Ishikawa (cell line): ENCODE results near the gene TEX9.

Experiments used
- CEBPB ChIP-seq: IDR thresholded peaks from 2 replicates; pipeline ENCODE4 v1.6.1; 2012
- CREB1 ChIP-seq: IDR thresholded peaks from 2 replicates; pipeline ENCODE4 v1.6.1; 2012; ENCODE audit warnings: low read depth
- EGR1 ChIP-seq: IDR thresholded peaks from 2 replicates; pipeline ENCODE4 v1.6.1; 2012
- EP300 ChIP-seq: IDR thresholded peaks from 2 replicates; pipeline ENCODE4 v1.6.1; 2012; ENCODE audit warnings: borderline replicate concordance
- FOXM1 ChIP-seq: IDR thresholded peaks from 2 replicates; pipeline ENCODE4 v1.6.1; 2012; ENCODE audit warnings: low read depth, borderline replicate concordance
- NFIC ChIP-seq: IDR thresholded peaks from 2 replicates; pipeline ENCODE4 v1.6.1; 2012
- RAD21 ChIP-seq: IDR thresholded peaks from 2 replicates; pipeline ENCODE4 v1.6.1; 2012; ENCODE audit warnings: low read depth
- REST ChIP-seq: IDR thresholded peaks from 2 replicates; pipeline ENCODE4 v1.6.1; 2012; ENCODE audit warnings: low read depth, mild to moderate bottlenecking
- TAF1 ChIP-seq: IDR thresholded peaks from 2 replicates; pipeline ENCODE4 v1.6.1; 2012; ENCODE audit warnings: low read depth, mild to moderate bottlenecking
- TCF12 ChIP-seq: IDR thresholded peaks from 2 replicates; pipeline ENCODE4 v1.6.1; 2012; ENCODE audit warnings: low read depth
- TEAD4 ChIP-seq: IDR thresholded peaks from 2 replicates; pipeline ENCODE4 v1.6.1; 2012
- YY1 ChIP-seq: IDR thresholded peaks from 2 replicates; pipeline ENCODE4 v1.6.1; 2012; ENCODE audit warnings: low read depth
- ZBTB7A ChIP-seq: IDR thresholded peaks from 2 replicates; pipeline ENCODE4 v1.6.1; 2012; ENCODE audit warnings: low read depth
- TF ChIP-seq, protein P1 (sequence below): IDR thresholded peaks from 2 replicates; pipeline ENCODE4 v1.6.1; 2012
- TF ChIP-seq, protein P2 (sequence below): IDR thresholded peaks from 2 replicates; pipeline ENCODE4 v1.6.1; 2012

Gene TEX9

GRCh38 chr15:56469483-56469882 is 104.3 kb downstream of the TEX9 start:
- TF ChIP-seq FOXM1 (no peak), RAD21 (no peak), NFIC (no peak), TAF1 (no peak), CREB1 (no peak), ZBTB7A (no peak), TEAD4 (no peak), EP300 (no peak), REST (no peak), TCF12 (no peak)
- TF ChIP-seq, protein P1, sequence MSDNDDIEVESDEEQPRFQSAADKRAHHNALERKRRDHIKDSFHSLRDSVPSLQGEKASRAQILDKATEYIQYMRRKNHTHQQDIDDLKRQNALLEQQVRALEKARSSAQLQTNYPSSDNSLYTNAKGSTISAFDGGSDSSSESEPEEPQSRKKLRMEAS, result no peak
- TF ChIP-seq, protein P2, sequence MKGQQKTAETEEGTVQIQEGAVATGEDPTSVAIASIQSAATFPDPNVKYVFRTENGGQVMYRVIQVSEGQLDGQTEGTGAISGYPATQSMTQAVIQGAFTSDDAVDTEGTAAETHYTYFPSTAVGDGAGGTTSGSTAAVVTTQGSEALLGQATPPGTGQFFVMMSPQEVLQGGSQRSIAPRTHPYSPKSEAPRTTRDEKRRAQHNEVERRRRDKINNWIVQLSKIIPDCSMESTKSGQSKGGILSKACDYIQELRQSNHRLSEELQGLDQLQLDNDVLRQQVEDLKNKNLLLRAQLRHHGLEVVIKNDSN, result no peak

DNA sequence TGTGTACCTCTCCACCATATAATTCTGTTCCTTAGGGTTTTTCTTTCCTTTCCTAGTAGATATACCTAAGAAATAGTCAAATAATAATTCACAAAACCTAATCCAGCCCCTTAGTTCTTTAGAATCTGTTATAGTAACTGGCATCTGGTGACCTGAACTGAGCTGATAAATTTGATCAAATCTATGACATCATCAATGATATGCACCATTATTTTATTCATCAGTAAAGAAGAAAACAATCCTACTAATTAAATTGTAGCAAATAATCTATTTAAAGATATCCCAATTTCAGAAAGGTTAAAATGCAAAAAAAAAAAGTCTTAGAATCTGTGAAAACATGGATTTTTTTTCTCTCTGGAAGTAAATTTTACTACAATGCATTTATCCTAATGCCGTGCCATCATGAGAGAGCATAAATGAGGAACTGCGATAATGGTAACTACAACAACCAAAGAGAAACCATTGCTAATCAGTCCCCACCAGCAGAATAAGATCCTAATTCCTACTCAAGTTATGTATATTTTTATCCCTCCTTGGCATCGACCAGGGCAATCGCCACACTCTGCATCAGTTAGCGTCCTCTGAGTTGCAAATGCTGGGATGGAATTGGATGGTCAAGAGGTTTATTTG is 106.3 kb downstream of the TEX9 start:
- no peak for TF ChIP-seq TEAD4
- no peak for TF ChIP-seq TCF12
- TF ChIP-seq YY1, result no peak
- TF ChIP-seq EGR1, result no peak
- no peak for TF ChIP-seq CREB1
- TF ChIP-seq NFIC, result no peak
- no peak for TF ChIP-seq TAF1
- no peak for TF ChIP-seq FOXM1
- no peak for TF ChIP-seq ZBTB7A
- no peak for TF ChIP-seq CEBPB
- TF ChIP-seq, protein P2, result no peak
- no peak for TF ChIP-seq RAD21
- TF ChIP-seq EP300, result no peak

DNA sequence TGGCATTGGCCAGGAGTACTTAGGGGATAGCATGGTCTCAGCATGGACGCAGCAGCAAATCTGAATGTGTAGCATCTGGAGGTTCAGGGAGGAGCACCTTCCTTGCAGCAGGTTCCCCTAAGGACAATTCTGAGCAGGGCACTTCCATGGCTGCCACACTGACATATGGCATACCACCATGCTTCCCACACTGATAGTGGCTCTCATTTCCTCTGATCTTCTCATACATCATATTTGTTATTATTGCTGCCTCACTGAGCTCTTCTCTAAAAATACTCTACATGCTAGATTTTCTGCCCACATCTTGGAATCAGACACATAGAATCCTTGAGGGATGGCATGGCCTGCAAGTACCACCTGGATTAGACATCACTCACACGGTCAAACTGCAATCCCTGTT is 107.1 kb downstream of the TEX9 start:
- TF ChIP-seq TAF1 (no peak), EP300 (no peak), REST (no peak)

DNA sequence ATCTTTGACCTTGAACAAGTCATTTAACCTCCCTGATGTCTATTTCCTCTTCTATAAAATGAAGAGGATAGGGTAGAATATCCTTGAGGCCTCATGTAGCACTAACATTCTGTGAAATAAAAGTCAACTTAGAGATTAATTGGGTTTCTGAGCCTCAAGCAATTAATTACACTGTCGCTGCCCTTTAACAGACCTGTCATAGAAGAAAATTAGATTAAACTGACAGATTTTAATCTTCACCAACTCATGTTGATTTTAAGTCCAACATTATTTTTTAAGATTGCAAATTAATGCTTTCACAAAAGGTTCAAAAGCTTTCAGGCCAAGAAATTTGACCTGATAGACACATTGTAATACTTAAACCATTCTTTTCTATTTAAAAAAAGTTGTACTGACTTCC is 107.8 kb downstream of the TEX9 start:
- TF ChIP-seq EP300 (no peak), NFIC (no peak), TCF12 (no peak), RAD21 (no peak), CEBPB (no peak), CREB1 (no peak), FOXM1 (no peak), EGR1 (no peak), TAF1 (no peak), YY1 (no peak), ZBTB7A (no peak), REST (no peak), TEAD4 (no peak)
- TF ChIP-seq, protein P1, result no peak
- TF ChIP-seq, protein P2, result no peak
